BE2C (cell line): ENCODE data around the gene ELF2.
"Not testable (repeated sequence)": the region's sequence is repeated elsewhere in the genome, so short reads cannot be mapped to it uniquely, and the experiment has no call there.

Source experiments
- DNase-seq: peaks from one replicate; pipeline ENCODE4 v3.0.0-alpha.2; 2020
- H3K27me3 ChIP-seq: fragments of 250-450 bp; sonication (Bioruptor Pico); 2 replicates; pipeline ENCODE4 v1.5.1; 2020; ENCODE audit warnings: mild to moderate bottlenecking
- H3K36me3 ChIP-seq: fragments of 250-450 bp; sonication (Bioruptor Pico); 2 replicates; pipeline ENCODE4 v1.5.1; 2020; ENCODE audit warnings: mild to moderate bottlenecking
- H3K4me1 ChIP-seq: fragments of 250-450 bp; sonication (Bioruptor Pico); 2 replicates; pipeline ENCODE4 v1.5.1; 2020
- H3K4me3 ChIP-seq: 2 replicates; pipeline ENCODE4 v1.5.1; 2011; ENCODE audit warnings: low read depth, low read length
- H3K9me3 ChIP-seq: fragments of 250-450 bp; sonication (Bioruptor Pico); 2 replicates; pipeline ENCODE4 v1.5.1; 2020
- CTCF ChIP-seq: IDR thresholded peaks from 2 replicates; pipeline ENCODE4 v1.5.1; 2012; ENCODE audit warnings: mild to moderate bottlenecking, low read depth, low read length

ELF2 gene

DNA sequence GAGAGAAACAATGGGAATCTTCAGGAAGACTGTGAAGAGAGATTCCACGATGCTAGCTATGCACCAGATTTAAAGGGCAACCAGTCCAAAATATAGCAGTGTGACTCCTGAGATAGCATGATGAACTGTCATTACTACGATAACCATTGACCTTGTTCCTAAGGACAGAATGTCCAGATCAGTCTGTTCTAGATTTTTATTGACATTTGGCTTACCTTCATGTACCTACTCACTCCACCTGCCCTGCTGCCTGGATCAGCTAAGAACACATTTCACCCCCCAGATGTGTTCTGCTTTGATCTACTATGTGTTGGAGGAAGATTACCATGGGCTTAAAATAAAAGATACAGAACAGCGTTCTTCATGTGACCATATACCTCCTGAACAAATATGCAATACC lies 50.1 kb downstream of the ELF2 start:
- Histone ChIP-seq H3K4me3 (no peak overlapping the region), H3K36me3 (no peaks in the 10 kb centered on the region), H3K4me1 (no peaks in the 10 kb centered on the region), H3K27me3 (no peaks in the 10 kb centered on the region), H3K9me3 (no peaks in the 10 kb centered on the region)
- TF ChIP-seq CTCF: no peak
- DNase-seq: no peak

DNA sequence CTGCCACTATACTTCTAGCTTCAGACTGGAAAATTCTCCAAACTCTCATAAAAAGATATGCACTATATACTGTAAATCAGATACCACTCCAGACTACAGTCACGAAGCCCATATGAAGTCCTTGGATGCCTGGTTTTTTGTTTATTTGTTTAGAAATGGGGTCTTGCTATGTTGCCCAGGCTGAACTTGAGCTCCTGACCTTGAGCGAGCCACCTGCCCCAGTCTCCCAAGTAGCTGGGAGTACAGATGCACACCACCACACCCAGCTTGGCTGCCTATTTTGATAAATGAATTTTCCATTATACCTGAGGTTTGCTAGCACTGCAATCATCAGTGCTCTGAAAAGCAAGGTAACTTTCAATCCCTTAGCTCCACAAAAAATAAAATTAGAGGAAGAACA lies 53.1 kb downstream of the ELF2 start:
- Histone ChIP-seq H3K4me1 (no peaks in the 10 kb centered on the region), H3K9me3 (no peaks in the 10 kb centered on the region), H3K36me3 (no peaks in the 10 kb centered on the region), H3K4me3 (no peak overlapping the region), H3K27me3 (no peaks in the 10 kb centered on the region)
- DNase-seq: no peak
- TF ChIP-seq CTCF: no peak

DNA sequence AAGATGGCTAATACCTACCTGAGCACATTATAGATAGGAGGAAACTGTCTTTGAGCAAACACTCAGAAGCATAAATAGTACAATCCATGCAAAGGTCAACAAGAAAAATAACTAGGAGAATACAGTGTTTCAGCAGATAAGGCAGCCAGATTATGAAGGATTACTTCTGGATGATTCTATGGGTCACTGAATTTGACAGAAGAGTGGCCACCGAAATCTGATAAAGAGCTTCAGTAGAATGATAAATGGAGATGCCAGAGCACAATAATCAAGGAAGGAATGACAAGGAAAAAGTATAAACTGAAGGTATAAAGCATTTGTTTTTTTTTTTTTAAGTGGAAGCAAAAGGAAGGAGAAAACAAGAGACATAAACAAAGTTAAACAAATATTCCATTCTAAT lies 58.7 kb downstream of the ELF2 start:
- DNase-seq: no peak
- Histone ChIP-seq H3K4me1 (no peaks in the 10 kb centered on the region), H3K36me3 (no peaks in the 10 kb centered on the region), H3K9me3 (no peaks in the 10 kb centered on the region), H3K4me3 (no peak overlapping the region), H3K27me3 (no peaks in the 10 kb centered on the region)
- no peak for TF ChIP-seq CTCF

- H3K27me3 ChIP-seq: no peaks in the 10 kb centered on the region; the same call in 1 of the 2 replicates
- no peaks in the 10 kb centered on the region for H3K36me3 ChIP-seq
- H3K9me3 ChIP-seq: no peaks in the 10 kb centered on the region
- no peak for TF ChIP-seq CTCF
- H3K4me3 ChIP-seq: no peak overlapping the region
- H3K4me1 ChIP-seq: no peaks in the 10 kb centered on the region
- no peak for DNase-seq
Measured at GRCh38 chr4:139115226-139115625, 61.8 kb downstream of the ELF2 start.

- not testable (repeated sequence) for H3K36me3 ChIP-seq, H3K4me3 ChIP-seq, DNase-seq, H3K4me1 ChIP-seq, H3K9me3 ChIP-seq, H3K27me3 ChIP-seq
Measured at GRCh38 chr4:139114795-139115194, 62.2 kb downstream of the ELF2 start.

DNA sequence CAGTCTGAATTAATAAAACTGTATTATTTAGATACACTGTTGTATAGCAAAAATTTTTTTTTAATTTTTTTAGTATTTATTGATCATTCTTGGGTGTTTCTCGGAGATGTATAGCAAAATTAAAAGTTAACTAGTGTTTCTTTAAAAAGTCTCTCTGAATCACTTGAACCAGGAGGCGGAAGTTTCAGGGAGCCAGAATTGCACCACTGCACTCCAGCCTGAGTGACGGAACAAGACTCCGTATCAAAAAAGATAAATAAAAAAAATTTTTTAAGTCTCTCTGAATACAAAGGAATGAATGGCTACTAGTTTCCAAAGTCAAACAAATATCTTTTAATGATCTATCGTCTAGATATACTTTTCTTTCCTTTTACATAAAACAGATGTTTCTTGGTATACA lies 64.4 kb downstream of the ELF2 start:
- Histone ChIP-seq H3K4me1 (no peaks in the 10 kb centered on the region), H3K36me3 (no peaks in the 10 kb centered on the region), H3K27me3 (no peaks in the 10 kb centered on the region; the same call in 1 of the 2 replicates), H3K9me3 (no peaks in the 10 kb centered on the region), H3K4me3 (no peak overlapping the region)
- DNase-seq: no peak
- no peak for TF ChIP-seq CTCF

DNA sequence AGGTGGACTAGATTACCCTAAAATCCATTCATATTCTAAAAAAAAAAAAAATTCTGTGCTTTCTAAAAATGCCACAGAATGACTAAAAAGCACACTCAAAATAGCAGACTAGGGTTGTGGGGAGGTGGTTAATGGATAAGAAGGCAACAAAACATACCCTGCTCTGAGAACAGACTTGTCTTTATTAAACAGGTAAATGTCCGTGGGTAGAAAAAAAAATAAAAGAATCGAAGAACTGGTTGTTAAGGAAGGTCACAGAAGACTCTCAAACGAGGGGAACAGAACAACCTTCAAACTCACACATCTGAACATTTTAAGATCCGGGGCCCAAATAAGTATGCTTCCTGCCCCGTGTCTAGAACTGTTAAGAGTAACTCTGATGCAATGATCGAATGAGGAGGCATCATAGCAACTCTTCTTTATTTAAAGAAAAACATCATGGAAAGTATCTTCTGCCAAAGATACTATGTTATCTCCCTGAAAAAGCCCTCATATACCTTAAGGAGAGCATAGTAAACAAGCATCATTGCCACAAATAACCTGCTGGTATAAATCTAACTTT lies 68.4 kb downstream of the ELF2 start:
- Histone ChIP-seq H3K9me3 (no peaks in the 10 kb centered on the region), H3K27me3 (no peaks in the 10 kb centered on the region; the same call in 1 of the 2 replicates), H3K36me3 (no peaks in the 10 kb centered on the region), H3K4me3 (no peak overlapping the region), H3K4me1 (no peaks in the 10 kb centered on the region)
- no peak for DNase-seq
- no peak for TF ChIP-seq CTCF
